Keratinocyte (primary cell): ENCODE measurements around the gene SUMO4. TPM values are rescaled to one million over a fixed set of nuclear protein-coding genes. Genes with fewer than 3 reads are reported as not detected.

Experiments used
- DNase-seq: peaks from one replicate; pipeline ENCODE4 v3.0.0-alpha.2; 2011; ENCODE audit warnings: low read depth, missing footprints, low spot score
- FAIRE-seq: peaks from 2 replicates; lab custom pipeline; 2011; peaks lifted over from hg19 to GRCh38; lab: Jason Lieb, UNC
- H2AFZ ChIP-seq: 2 replicates; pipeline ENCODE4 v1.6.0; 2012; ENCODE audit warnings: low read length, control low read depth, inconsistent platforms; ENCODE audit not compliant: control insufficient read depth
- H3K27ac ChIP-seq: 2 replicates; pipeline ENCODE4 v1.5.1; 2011; ENCODE audit warnings: low read length; ENCODE audit not compliant: control insufficient read depth, insufficient read depth
- H3K27me3 ChIP-seq: 3 replicates; pipeline ENCODE4 v1.6.0; 2011; ENCODE audit warnings: low read length; ENCODE audit not compliant: control insufficient read depth, insufficient read depth; ENCODE audit errors: extremely low read depth
- H3K36me3 ChIP-seq, 2 experiments: 2 replicates in 1 of 2; 3 replicates in 1 of 2; pipeline ENCODE4 v1.5.1; 2011; ENCODE audit warnings: low read length in 2 of 2, mild to moderate bottlenecking in 1 of 2; ENCODE audit not compliant: control insufficient read depth in 2 of 2, insufficient read depth in 2 of 2; ENCODE audit errors: extremely low read depth in 1 of 2
- H3K4me1 ChIP-seq: 3 replicates; pipeline ENCODE4 v1.5.1; 2011; ENCODE audit warnings: low read length; ENCODE audit not compliant: control insufficient read depth, insufficient read depth; ENCODE audit errors: extremely low read depth
- H3K4me2 ChIP-seq: 3 replicates; pipeline ENCODE4 v1.6.0; 2011; ENCODE audit warnings: low read depth, low read length; ENCODE audit not compliant: control insufficient read depth, insufficient read depth; ENCODE audit errors: extremely low read depth
- H3K4me3 ChIP-seq, 3 experiments: fragments of 200-600 bp in 1 of 3; sonication (generic) in 1 of 3; 2 replicates in 2 of 3; 3 replicates in 1 of 3; pipeline ENCODE4 v1.5.1; 2011 to 2016; ENCODE audit warnings: low read length in 3 of 3, mild to moderate bottlenecking in 3 of 3, control low read depth in 2 of 3, inconsistent platforms in 1 of 3, low read depth in 1 of 3, mixed read lengths in 1 of 3, mixed run types in 1 of 3, moderate library complexity in 1 of 3; ENCODE audit not compliant: control insufficient read depth in 2 of 3, insufficient read depth in 2 of 3; ENCODE audit errors: extremely low read depth in 1 of 3
- H3K79me2 ChIP-seq: 2 replicates; pipeline ENCODE4 v1.6.0; 2012; ENCODE audit warnings: low read length; ENCODE audit not compliant: control insufficient read depth, insufficient read depth
- H3K9ac ChIP-seq: 3 replicates; pipeline ENCODE4 v1.6.0; 2011; ENCODE audit warnings: low read length; ENCODE audit not compliant: control insufficient read depth, insufficient read depth; ENCODE audit errors: extremely low read depth
- H3K9me1 ChIP-seq: 3 replicates; pipeline ENCODE4 v1.6.0; 2011; ENCODE audit warnings: low read length; ENCODE audit not compliant: control insufficient read depth, insufficient read depth; ENCODE audit errors: extremely low read depth
- H3K9me3 ChIP-seq: 2 replicates; pipeline ENCODE4 v1.5.1; 2012; ENCODE audit warnings: low read depth, low read length; ENCODE audit not compliant: control insufficient read depth
- H4K20me1 ChIP-seq: 3 replicates; pipeline ENCODE4 v1.6.0; 2011; ENCODE audit warnings: low read length; ENCODE audit not compliant: control insufficient read depth, insufficient read depth; ENCODE audit errors: extremely low read depth
- EZH2 ChIP-seq: IDR thresholded peaks from one replicate; pipeline ENCODE4 v1.6.1; 2012; ENCODE audit warnings: inconsistent platforms, mild to moderate bottlenecking, low read length, moderate library complexity
- dilution Hi-C: fragments of 300-500 bp; cut with MboI; formaldehyde crosslinking; loops from one replicate; pipeline ENCODE4 v1.7.0; 2020; ENCODE audit warnings: low sequenced_read_pairs; ENCODE audit not compliant: extremely low pct_ligation_motif_present
- polyA plus RNA-seq, 5 experiments: library from polyadenylated mRNA; depleted of rRNA in 3 of 5; stranded (reverse) in 3 of 5; stranded (forward) in 1 of 5; unstranded in 1 of 5; fragments of >200 nt; gene quantifications; 1 replicate in 1 of 5; 2 replicates in 3 of 5; 3 replicates in 1 of 5; pipeline versions ENCODE4 v1.2.1 to v1.2.3, GENCODE V29; 2011 to 2012; ENCODE audit warnings: missing spikeins in 2 of 5, low read depth in 1 of 5, low replicate concordance in 1 of 5
- TF ChIP-seq, protein P1 (sequence below), 3 experiments: IDR thresholded peaks in 1 of 3; conservative IDR thresholded peaks in 1 of 3; optimal IDR thresholded peaks in 1 of 3; 2 replicates in 2 of 3; 3 replicates in 1 of 3; pipeline versions ENCODE3 to v1.5.1; 2011; ENCODE audit warnings: low read length in 3 of 3, mild to moderate bottlenecking in 3 of 3, moderate library complexity in 2 of 3, control low read depth in 1 of 3, inconsistent platforms in 1 of 3; ENCODE audit not compliant: insufficient read depth in 2 of 3; ENCODE audit errors: extremely low read depth in 1 of 3

The SUMO4 gene
- polyA plus RNA-seq, 1 donor (not counting 4 experiments of a cell fraction or from before 2014, with no cell fraction given), result 0.09 TPM

DNA sequence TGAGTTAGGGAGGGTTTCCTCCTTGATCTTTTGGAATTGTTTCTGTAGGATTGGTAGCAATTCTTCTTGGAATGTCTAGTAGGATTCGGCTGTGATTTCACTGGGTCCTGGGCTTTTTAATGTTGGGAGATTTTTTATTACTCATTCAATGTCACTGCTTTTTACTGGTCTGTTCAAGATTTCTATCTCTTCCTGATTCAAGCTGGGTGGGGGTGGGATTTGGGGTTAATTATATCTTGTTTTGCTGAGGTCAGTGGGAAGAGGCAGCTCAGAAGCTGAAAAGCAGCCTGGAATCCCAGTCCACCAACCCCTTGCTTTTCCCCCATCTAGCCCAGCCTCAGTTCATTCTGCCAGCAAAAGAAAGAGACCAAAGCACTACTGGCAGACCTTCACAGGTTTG, 39.6 kb downstream of the SUMO4 start:
- Histone ChIP-seq H3K4me3 (no peak overlapping the region), H3K9ac (no peak overlapping the region), H3K27ac (no peak overlapping the region), H4K20me1 (no peaks in the 10 kb centered on the region), H3K9me1 (no peaks in the 10 kb centered on the region), H3K79me2 (no peaks in the 10 kb centered on the region), H3K4me2 (no peak overlapping the region), H3K36me3 (no peaks in the 10 kb centered on the region), H3K9me3 (peaks cover 4% of the 10 kb centered on the region), H2AFZ (no peak overlapping the region), H3K4me1 (no peaks in the 10 kb centered on the region), H3K27me3 (no peaks in the 10 kb centered on the region)
- dilution Hi-C loops, result no loop called here
- no peak for FAIRE-seq
- no peak for TF ChIP-seq EZH2
- TF ChIP-seq, protein P1, sequence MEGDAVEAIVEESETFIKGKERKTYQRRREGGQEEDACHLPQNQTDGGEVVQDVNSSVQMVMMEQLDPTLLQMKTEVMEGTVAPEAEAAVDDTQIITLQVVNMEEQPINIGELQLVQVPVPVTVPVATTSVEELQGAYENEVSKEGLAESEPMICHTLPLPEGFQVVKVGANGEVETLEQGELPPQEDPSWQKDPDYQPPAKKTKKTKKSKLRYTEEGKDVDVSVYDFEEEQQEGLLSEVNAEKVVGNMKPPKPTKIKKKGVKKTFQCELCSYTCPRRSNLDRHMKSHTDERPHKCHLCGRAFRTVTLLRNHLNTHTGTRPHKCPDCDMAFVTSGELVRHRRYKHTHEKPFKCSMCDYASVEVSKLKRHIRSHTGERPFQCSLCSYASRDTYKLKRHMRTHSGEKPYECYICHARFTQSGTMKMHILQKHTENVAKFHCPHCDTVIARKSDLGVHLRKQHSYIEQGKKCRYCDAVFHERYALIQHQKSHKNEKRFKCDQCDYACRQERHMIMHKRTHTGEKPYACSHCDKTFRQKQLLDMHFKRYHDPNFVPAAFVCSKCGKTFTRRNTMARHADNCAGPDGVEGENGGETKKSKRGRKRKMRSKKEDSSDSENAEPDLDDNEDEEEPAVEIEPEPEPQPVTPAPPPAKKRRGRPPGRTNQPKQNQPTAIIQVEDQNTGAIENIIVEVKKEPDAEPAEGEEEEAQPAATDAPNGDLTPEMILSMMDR (optimal IDR thresholded peaks at IDR 0.05 in 1 of 3, IDR thresholded peaks at IDR 0.05 in 1 of 3, conservative IDR thresholded peaks at IDR 0.05 in 1 of 3; ENCODE audit: extremely low read depth in 1 of 3, insufficient read depth in 2 of 3, low read length in 3 of 3), result no peak
- DNase-seq, result no peak

DNA sequence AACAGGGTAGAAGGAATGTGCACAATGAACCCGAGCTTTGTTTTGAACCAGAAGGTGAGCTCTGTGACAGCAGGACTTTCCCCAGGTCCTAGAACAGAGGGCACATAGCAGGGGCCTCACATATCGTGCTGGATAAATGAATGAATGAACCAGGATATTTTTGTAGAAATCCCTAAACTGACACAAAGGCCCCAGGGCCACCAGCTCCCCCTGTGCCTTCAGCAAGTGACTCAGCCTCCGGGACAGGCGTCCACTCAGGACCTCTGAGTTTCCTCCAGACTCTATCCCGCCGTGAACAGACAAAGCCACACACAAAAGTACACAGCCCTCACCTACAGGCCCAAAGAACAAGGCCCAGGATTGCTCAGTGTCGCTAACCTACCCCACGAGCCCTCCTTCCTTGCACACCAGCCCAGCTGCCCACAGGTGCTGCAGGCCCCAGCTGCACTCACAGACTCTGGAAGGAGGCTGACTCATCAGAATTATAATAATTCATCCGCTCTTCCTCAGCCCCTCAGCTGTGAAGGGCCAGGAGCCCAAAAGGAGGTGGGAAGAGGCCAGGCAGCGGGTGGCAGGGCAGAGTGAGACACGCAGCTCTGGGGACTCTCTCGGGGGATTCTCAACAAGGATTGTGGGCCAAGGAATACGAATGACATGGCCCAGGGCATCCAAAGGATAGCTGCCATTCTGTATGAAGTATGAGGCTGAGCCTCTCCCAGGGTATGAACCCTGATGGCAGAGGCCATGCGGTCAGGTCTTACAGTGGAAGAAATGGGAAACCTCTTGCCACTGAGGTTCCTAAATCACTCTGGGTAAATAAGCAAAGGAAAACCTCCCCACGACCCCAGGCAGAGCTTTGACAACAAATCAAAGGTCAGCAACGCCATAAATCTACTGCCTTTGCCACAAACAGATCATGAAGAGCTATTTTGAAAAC, 40.9 kb downstream of the SUMO4 start:
- no peaks in the 10 kb centered on the region for H3K36me3 ChIP-seq
- H2AFZ ChIP-seq, result no peak overlapping the region

More for the DNA sequence above, 40.9 kb downstream of the SUMO4 start:
- TF ChIP-seq, protein P1 (optimal IDR thresholded peaks at IDR 0.05 in 1 of 3, IDR thresholded peaks at IDR 0.05 in 1 of 3, conservative IDR thresholded peaks at IDR 0.05 in 1 of 3; ENCODE audit: extremely low read depth in 1 of 3, insufficient read depth in 2 of 3, low read length in 3 of 3), result no peak
- no peak for TF ChIP-seq EZH2
- FAIRE-seq (no peak), DNase-seq (no peak)
- H3K4me1 ChIP-seq, result no peaks in the 10 kb centered on the region
- H3K27ac ChIP-seq, result no peak overlapping the region
- H4K20me1 ChIP-seq, result no peaks in the 10 kb centered on the region
- H3K27me3 ChIP-seq, result peaks cover 4% of the 10 kb centered on the region
- H3K4me2 ChIP-seq, result no peak overlapping the region
- H3K79me2 ChIP-seq, result no peaks in the 10 kb centered on the region
- no peak overlapping the region for H3K4me3 ChIP-seq
- no peak overlapping the region for H3K9ac ChIP-seq
- peaks cover 4% of the 10 kb centered on the region for H3K9me3 ChIP-seq
- dilution Hi-C loops, result no loop called here
- no peaks in the 10 kb centered on the region for H3K9me1 ChIP-seq
